ENCODE measurements around the gene MPPED1.

The MPPED1 gene

GRCh38 chr22:43501878-43502277 lies 90.1 kb downstream of the MPPED1 start:
- no peaks in the 10 kb centered on the region for H3K36me3 ChIP-seq (ENCODE audit: insufficient read depth, low read length)
- H3K4me2 ChIP-seq (ENCODE audit: insufficient read depth, low read length) = no peak overlapping the region
- H3K4me3 ChIP-seq (ENCODE audit: low read depth in 1 of 2, low read length in 2 of 2) = no peak overlapping the region
- H3K27ac ChIP-seq (ENCODE audit: low read length) = no peak overlapping the region
- no peak for DNase-seq
- no peak for ATAC-seq (ENCODE audit: insufficient read depth, low read depth)
- H4K20me1 ChIP-seq (ENCODE audit: insufficient read depth, low read length) = no peaks in the 10 kb centered on the region
- no peaks in the 10 kb centered on the region for H3K79me2 ChIP-seq (ENCODE audit: insufficient read depth, low read length)
- no peaks in the 10 kb centered on the region for H3K4me1 ChIP-seq (ENCODE audit: insufficient read depth, low read length)
- no peak overlapping the region for H3K9ac ChIP-seq (ENCODE audit: low read depth, low read length)
- no peaks in the 10 kb centered on the region for H3K27me3 ChIP-seq (ENCODE audit: insufficient read depth, low read length, poor library complexity)
- no peaks in the 10 kb centered on the region for H3K9me3 ChIP-seq (ENCODE audit: insufficient read depth, low read length, severe bottlenecking)
- H2AFZ ChIP-seq (ENCODE audit: low read depth, low read length) = no peak overlapping the region
- TF ChIP-seq EZH2 (IDR thresholded peaks at IDR 0.05; ENCODE audit: borderline replicate concordance, low read depth, low read length, severe bottlenecking) (no peak), CTCF (IDR thresholded peaks at IDR 0.05; ENCODE audit: borderline replicate concordance, extremely low read depth, low read length, poor library complexity, severe bottlenecking) (no peak)

- Histone ChIP-seq H3K4me1 (ENCODE audit: insufficient read depth, low read length) (no peaks in the 10 kb centered on the region), H3K27ac (ENCODE audit: low read length) (no peak overlapping the region), H3K36me3 (ENCODE audit: insufficient read depth, low read length) (no peaks in the 10 kb centered on the region), H3K79me2 (ENCODE audit: insufficient read depth, low read length) (no peaks in the 10 kb centered on the region), H3K4me2 (ENCODE audit: insufficient read depth, low read length) (no peak overlapping the region), H3K4me3 (ENCODE audit: low read depth in 1 of 2, low read length in 2 of 2) (no peak overlapping the region), H3K9ac (ENCODE audit: low read depth, low read length) (no peak overlapping the region), H3K27me3 (ENCODE audit: insufficient read depth, low read length, poor library complexity) (no peaks in the 10 kb centered on the region), H3K9me3 (ENCODE audit: insufficient read depth, low read length, severe bottlenecking) (no peaks in the 10 kb centered on the region), H4K20me1 (ENCODE audit: insufficient read depth, low read length) (no peaks in the 10 kb centered on the region), H2AFZ (ENCODE audit: low read depth, low read length) (no peak overlapping the region)
- ATAC-seq (ENCODE audit: insufficient read depth, low read depth) = no peak
- DNase-seq = no peak
- TF ChIP-seq CTCF (IDR thresholded peaks at IDR 0.05; ENCODE audit: borderline replicate concordance, extremely low read depth, low read length, poor library complexity, severe bottlenecking) (no peak), EZH2 (IDR thresholded peaks at IDR 0.05; ENCODE audit: borderline replicate concordance, low read depth, low read length, severe bottlenecking) (no peak)
Observed at GRCh38 chr22:43502306-43502874, 90.6 kb downstream of the MPPED1 start.

GRCh38 chr22:43504068-43504467 lies 92.3 kb downstream of the MPPED1 start:
- no peak overlapping the region for H3K27ac ChIP-seq (ENCODE audit: low read length)
- no peak overlapping the region for H2AFZ ChIP-seq (ENCODE audit: low read depth, low read length)
- no peak for ATAC-seq (ENCODE audit: insufficient read depth, low read depth)
- H3K79me2 ChIP-seq (ENCODE audit: insufficient read depth, low read length) = no peaks in the 10 kb centered on the region
- no peak overlapping the region for H3K9ac ChIP-seq (ENCODE audit: low read depth, low read length)
- DNase-seq = no peak
- no peak overlapping the region for H3K4me2 ChIP-seq (ENCODE audit: insufficient read depth, low read length)
- H3K4me3 ChIP-seq (ENCODE audit: low read depth in 1 of 2, low read length in 2 of 2) = no peak overlapping the region
- no peaks in the 10 kb centered on the region for H3K9me3 ChIP-seq (ENCODE audit: insufficient read depth, low read length, severe bottlenecking)
- H4K20me1 ChIP-seq (ENCODE audit: insufficient read depth, low read length) = no peaks in the 10 kb centered on the region
- no peaks in the 10 kb centered on the region for H3K27me3 ChIP-seq (ENCODE audit: insufficient read depth, low read length, poor library complexity)
- H3K4me1 ChIP-seq (ENCODE audit: insufficient read depth, low read length) = no peaks in the 10 kb centered on the region
- TF ChIP-seq EZH2 (IDR thresholded peaks at IDR 0.05; ENCODE audit: borderline replicate concordance, low read depth, low read length, severe bottlenecking) (no peak), CTCF (IDR thresholded peaks at IDR 0.05; ENCODE audit: borderline replicate concordance, extremely low read depth, low read length, poor library complexity, severe bottlenecking) (no peak)
- no peaks in the 10 kb centered on the region for H3K36me3 ChIP-seq (ENCODE audit: insufficient read depth, low read length)
